Measurements from ENCODE around the gene ZFX.

The ZFX gene

DNA sequence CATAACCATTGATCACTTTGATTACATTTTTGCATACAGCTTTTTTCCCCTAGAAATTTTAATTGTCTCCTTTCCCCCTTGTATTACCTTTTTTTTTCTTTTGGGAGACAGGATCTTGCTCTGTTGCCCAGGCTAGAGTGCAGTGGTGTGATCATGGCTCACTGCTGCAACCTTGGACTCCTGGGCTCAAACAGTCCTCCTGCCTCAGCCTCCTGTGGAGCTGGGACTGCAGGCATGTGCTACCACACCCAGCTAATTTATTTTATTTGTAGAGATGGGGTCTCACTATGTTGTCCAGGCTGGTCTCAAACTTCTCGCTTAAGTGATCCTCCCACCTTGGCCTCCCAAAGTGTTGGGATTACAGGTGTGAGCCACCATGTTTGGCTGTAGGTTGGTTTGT lies 47.0 kb downstream of the ZFX start:
- no peak overlapping the region for H3K9ac ChIP-seq (ENCODE audit: low read depth, low read length, poor library complexity, severe bottlenecking)
- H3K4me2 ChIP-seq (ENCODE audit: low read depth, low read length, poor library complexity, severe bottlenecking) = no peak overlapping the region
- H4K20me1 ChIP-seq (ENCODE audit: insufficient read depth, low read length, poor library complexity, severe bottlenecking) = peaks cover 48% of the 10 kb centered on the region
- H3K9me3 ChIP-seq (ENCODE audit: insufficient read depth, low read depth, low read length) = no peaks in the 10 kb centered on the region
- TF ChIP-seq, protein P1, sequence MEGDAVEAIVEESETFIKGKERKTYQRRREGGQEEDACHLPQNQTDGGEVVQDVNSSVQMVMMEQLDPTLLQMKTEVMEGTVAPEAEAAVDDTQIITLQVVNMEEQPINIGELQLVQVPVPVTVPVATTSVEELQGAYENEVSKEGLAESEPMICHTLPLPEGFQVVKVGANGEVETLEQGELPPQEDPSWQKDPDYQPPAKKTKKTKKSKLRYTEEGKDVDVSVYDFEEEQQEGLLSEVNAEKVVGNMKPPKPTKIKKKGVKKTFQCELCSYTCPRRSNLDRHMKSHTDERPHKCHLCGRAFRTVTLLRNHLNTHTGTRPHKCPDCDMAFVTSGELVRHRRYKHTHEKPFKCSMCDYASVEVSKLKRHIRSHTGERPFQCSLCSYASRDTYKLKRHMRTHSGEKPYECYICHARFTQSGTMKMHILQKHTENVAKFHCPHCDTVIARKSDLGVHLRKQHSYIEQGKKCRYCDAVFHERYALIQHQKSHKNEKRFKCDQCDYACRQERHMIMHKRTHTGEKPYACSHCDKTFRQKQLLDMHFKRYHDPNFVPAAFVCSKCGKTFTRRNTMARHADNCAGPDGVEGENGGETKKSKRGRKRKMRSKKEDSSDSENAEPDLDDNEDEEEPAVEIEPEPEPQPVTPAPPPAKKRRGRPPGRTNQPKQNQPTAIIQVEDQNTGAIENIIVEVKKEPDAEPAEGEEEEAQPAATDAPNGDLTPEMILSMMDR (conservative IDR thresholded peaks at IDR 0.05; ENCODE audit: low read length) = no peak
- TF ChIP-seq EZH2phosphoT487 (IDR thresholded peaks at IDR 0.05; ENCODE audit: borderline replicate concordance) = no peak
- peaks cover 3% of the 10 kb centered on the region for H3K36me3 ChIP-seq (ENCODE audit: insufficient read depth, low read length)
- H3K4me1 ChIP-seq (ENCODE audit: insufficient read depth, low read length, poor library complexity, severe bottlenecking) = no peaks in the 10 kb centered on the region
- H3K9me2 ChIP-seq (replicated peaks; ENCODE audit: low read depth, low read length) = no peaks in the 10 kb centered on the region
- no peak overlapping the region for H2AFZ ChIP-seq (ENCODE audit: low read length)
- H3K79me2 ChIP-seq (ENCODE audit: insufficient read depth, low read length) = peaks cover 90% of the 10 kb centered on the region
- H3F3A ChIP-seq (ENCODE audit: low read depth) = no peaks in the 10 kb centered on the region
- H3K4me3 ChIP-seq (ENCODE audit: low read length, poor library complexity, severe bottlenecking) = no peak overlapping the region
- H3K27me3 ChIP-seq (ENCODE audit: insufficient read depth, low read length, poor library complexity, severe bottlenecking) = no peaks in the 10 kb centered on the region

DNA sequence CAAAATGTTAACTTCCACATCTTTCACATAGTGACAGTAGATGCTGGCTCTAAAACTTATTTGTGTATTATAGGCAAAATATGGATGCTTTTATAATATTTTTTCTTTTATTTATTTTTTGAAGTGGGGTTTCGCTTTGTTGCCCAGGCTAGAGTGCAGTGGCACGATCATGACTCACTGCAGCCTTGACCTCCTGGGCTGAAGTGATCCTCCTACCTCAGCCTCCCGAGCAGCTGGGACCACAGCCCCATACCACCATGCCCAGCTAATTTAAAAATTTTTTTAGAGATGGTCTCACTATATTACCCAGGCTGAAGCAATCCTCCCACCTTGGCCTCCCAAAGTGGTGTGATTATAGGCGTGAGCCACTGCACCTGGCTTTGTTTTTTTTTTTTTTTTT lies 48.6 kb downstream of the ZFX start:
- Histone ChIP-seq H3F3A (ENCODE audit: low read depth) (no peaks in the 10 kb centered on the region), H3K9me2 (replicated peaks; ENCODE audit: low read depth, low read length) (no peaks in the 10 kb centered on the region), H4K20me1 (ENCODE audit: insufficient read depth, low read length, poor library complexity, severe bottlenecking) (peaks cover 41% of the 10 kb centered on the region), H3K36me3 (ENCODE audit: insufficient read depth, low read length) (peaks cover 18% of the 10 kb centered on the region), H3K9ac (ENCODE audit: low read depth, low read length, poor library complexity, severe bottlenecking) (no peak overlapping the region), H2AFZ (ENCODE audit: low read length) (no peak overlapping the region), H3K4me1 (ENCODE audit: insufficient read depth, low read length, poor library complexity, severe bottlenecking) (no peaks in the 10 kb centered on the region), H3K9me3 (ENCODE audit: insufficient read depth, low read depth, low read length) (no peaks in the 10 kb centered on the region), H3K27me3 (ENCODE audit: insufficient read depth, low read length, poor library complexity, severe bottlenecking) (no peaks in the 10 kb centered on the region), H3K79me2 (ENCODE audit: insufficient read depth, low read length) (peaks cover 90% of the 10 kb centered on the region), H3K4me3 (ENCODE audit: low read length, poor library complexity, severe bottlenecking) (no peak overlapping the region), H3K4me2 (ENCODE audit: low read depth, low read length, poor library complexity, severe bottlenecking) (no peak overlapping the region)
- TF ChIP-seq EZH2phosphoT487 (IDR thresholded peaks at IDR 0.05; ENCODE audit: borderline replicate concordance) = no peak
- TF ChIP-seq, protein P1 (conservative IDR thresholded peaks at IDR 0.05; ENCODE audit: low read length) = no peak

DNA sequence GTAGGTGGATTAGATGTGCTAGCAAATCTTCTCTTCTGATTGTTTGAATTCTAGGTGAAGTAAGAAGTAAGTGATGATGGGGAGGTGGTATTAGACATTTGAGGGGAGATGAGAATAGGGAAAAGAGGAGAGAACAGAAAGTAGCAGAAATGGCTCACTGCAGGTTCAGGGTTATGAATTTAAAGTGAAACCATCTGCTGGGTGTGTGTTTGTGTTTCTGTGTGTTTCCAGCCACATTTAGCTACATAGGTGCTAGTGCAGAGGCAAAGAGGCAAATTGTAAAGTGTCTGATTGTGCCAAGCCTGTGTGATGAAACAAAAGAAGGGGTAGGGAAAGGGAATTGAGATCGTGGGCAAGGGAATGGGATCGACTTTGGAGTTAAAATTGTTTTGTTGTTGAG lies 50.6 kb downstream of the ZFX start:
- no peak overlapping the region for H3K4me2 ChIP-seq (ENCODE audit: low read depth, low read length, poor library complexity, severe bottlenecking)
- H2AFZ ChIP-seq (ENCODE audit: low read length) = no peak overlapping the region
- no peak for TF ChIP-seq EZH2phosphoT487 (IDR thresholded peaks at IDR 0.05; ENCODE audit: borderline replicate concordance)
- TF ChIP-seq, protein P1 (conservative IDR thresholded peaks at IDR 0.05; ENCODE audit: low read length) = no peak
- H3K9me2 ChIP-seq (replicated peaks; ENCODE audit: low read depth, low read length) = no peaks in the 10 kb centered on the region
- H3K79me2 ChIP-seq (ENCODE audit: insufficient read depth, low read length) = peaks cover 93% of the 10 kb centered on the region
- H4K20me1 ChIP-seq (ENCODE audit: insufficient read depth, low read length, poor library complexity, severe bottlenecking) = peaks cover 40% of the 10 kb centered on the region
- no peak overlapping the region for H3K9ac ChIP-seq (ENCODE audit: low read depth, low read length, poor library complexity, severe bottlenecking)
- H3K36me3 ChIP-seq (ENCODE audit: insufficient read depth, low read length) = peaks cover 24% of the 10 kb centered on the region
- no peaks in the 10 kb centered on the region for H3K9me3 ChIP-seq (ENCODE audit: insufficient read depth, low read depth, low read length)
- no peaks in the 10 kb centered on the region for H3F3A ChIP-seq (ENCODE audit: low read depth)
- H3K27me3 ChIP-seq (ENCODE audit: insufficient read depth, low read length, poor library complexity, severe bottlenecking) = no peaks in the 10 kb centered on the region
- H3K4me3 ChIP-seq (ENCODE audit: low read length, poor library complexity, severe bottlenecking) = no peak overlapping the region
- no peaks in the 10 kb centered on the region for H3K4me1 ChIP-seq (ENCODE audit: insufficient read depth, low read length, poor library complexity, severe bottlenecking)

Data from Loucy (cell line).